HuH-7 (cell line): ENCODE measurements around the gene PPP2R2B.
A peak's percentile ranks its signal among the peaks of the same experiment; 100 is the strongest.
"Not testable (repeated sequence)": the region's sequence is repeated elsewhere in the genome, so short reads cannot be mapped to it uniquely, and the experiment has no call there.

Experiments
- DNase-seq: peaks from one replicate; pipeline ENCODE4 v3.0.0; 2011; ENCODE audit warnings: low spot score

PPP2R2B gene

GRCh38 chr5:146745931-146746577 is 132.5 kb downstream of the PPP2R2B start:
- no peak for DNase-seq

GRCh38 chr5:146744068-146744745 is 134.3 kb downstream of the PPP2R2B start:
- no peak for DNase-seq

GRCh38 chr5:146734936-146735577 is 143.5 kb downstream of the PPP2R2B start:
- DNase-seq, result no peak

- DNase-seq, result no peak
Measured at GRCh38 chr5:146732962-146733361, 145.6 kb downstream of the PPP2R2B start.

- DNase-seq, result no peak
Measured at GRCh38 chr5:146731909-146732659, 146.5 kb downstream of the PPP2R2B start.

GRCh38 chr5:146728746-146729145 is 149.8 kb downstream of the PPP2R2B start:
- not testable (repeated sequence) for DNase-seq

- no peak for DNase-seq
Measured at GRCh38 chr5:146726891-146727290, 151.7 kb downstream of the PPP2R2B start.

- no peak for DNase-seq
Measured at GRCh38 chr5:146726020-146726419, 152.5 kb downstream of the PPP2R2B start.

GRCh38 chr5:146725025-146725424 is 153.5 kb downstream of the PPP2R2B start:
- no peak for DNase-seq

- no peak for DNase-seq
Measured at GRCh38 chr5:146722361-146722779, 156.2 kb downstream of the PPP2R2B start.

- DNase-seq, result no peak
Measured at GRCh38 chr5:146721073-146721815, 157.3 kb downstream of the PPP2R2B start.

GRCh38 chr5:146720107-146720506 is 158.4 kb downstream of the PPP2R2B start:
- no peak for DNase-seq

GRCh38 chr5:146719179-146719578 is 159.4 kb downstream of the PPP2R2B start:
- DNase-seq, result no peak

GRCh38 chr5:146718609-146719008 is 159.9 kb downstream of the PPP2R2B start:
- DNase-seq, result no peak

- no peak for DNase-seq
Measured at GRCh38 chr5:146717951-146718350, 160.6 kb downstream of the PPP2R2B start.

GRCh38 chr5:146716636-146717035 is 161.9 kb downstream of the PPP2R2B start:
- no peak for DNase-seq

- DNase-seq, result no peak
Measured at GRCh38 chr5:146710348-146710747, 168.2 kb downstream of the PPP2R2B start.

- DNase-seq, result no peak
Measured at GRCh38 chr5:146707316-146707715, 171.2 kb downstream of the PPP2R2B start.

- peak; percentile 45 for DNase-seq
Measured at GRCh38 chr5:146706321-146706972, 172.1 kb downstream of the PPP2R2B start.

GRCh38 chr5:146704949-146705665 is 173.4 kb downstream of the PPP2R2B start:
- DNase-seq, result no peak

GRCh38 chr5:146703899-146704298 is 174.7 kb downstream of the PPP2R2B start:
- no peak for DNase-seq
